HL-60 (cell line): ENCODE results near the gene DENND1B.

Experiments
- DNase-seq, 2 experiments: peaks; one replicate each; pipeline ENCODE4 v3.0.0-alpha.2; 2010 to 2020; ENCODE audit warnings: low read depth in 1 of 2, low spot score in 1 of 2
- H3K27ac ChIP-seq: fragments of 250-450 bp; sonication (Bioruptor Pico); replicated peaks from 2 replicates; pipeline ENCODE4 v1.5.1; 2020; ENCODE audit warnings: mild to moderate bottlenecking, moderate library complexity
- H3K27me3 ChIP-seq: fragments of 250-450 bp; sonication (Bioruptor Pico); 2 replicates; pipeline ENCODE4 v1.5.1; 2021; ENCODE audit warnings: mild to moderate bottlenecking, moderate library complexity; ENCODE audit not compliant: insufficient read depth, poor library complexity, severe bottlenecking
- H3K4me3 ChIP-seq: replicated peaks from 2 replicates; pipeline ENCODE4 v1.5.1; 2011; ENCODE audit warnings: mild to moderate bottlenecking, control low read depth, low read length; ENCODE audit not compliant: insufficient read depth
- GABPA ChIP-seq: IDR thresholded peaks from 2 replicates; pipeline ENCODE4 v1.6.1; 2012; ENCODE audit warnings: low read depth
- POLR2AphosphoS5 ChIP-seq: IDR thresholded peaks from 2 replicates; pipeline ENCODE4 v1.6.1; 2012; ENCODE audit warnings: low read depth
- SPI1 ChIP-seq: IDR thresholded peaks from 2 replicates; pipeline ENCODE4 v1.6.1; 2012; ENCODE audit warnings: low read depth, mild to moderate bottlenecking, borderline replicate concordance
- TF ChIP-seq, protein P1 (sequence below): IDR thresholded peaks from 2 replicates; pipeline ENCODE4 v1.6.1; 2012; ENCODE audit warnings: low read depth; ENCODE audit not compliant: insufficient replicate concordance
- TF ChIP-seq, protein P2 (sequence below): IDR thresholded peaks from one replicate; pipeline ENCODE4 v1.5.1; 2011; ENCODE audit warnings: low read length, control low read depth, inconsistent platforms; ENCODE audit not compliant: insufficient read depth

DENND1B gene

GRCh38 chr1:197740992-197741391 is 34.3 kb downstream of the DENND1B start:
- Histone ChIP-seq H3K27ac (no peak overlapping the region), H3K4me3 (no peak overlapping the region), H3K27me3 (no peaks in the 10 kb centered on the region)
- TF ChIP-seq, protein P1, sequence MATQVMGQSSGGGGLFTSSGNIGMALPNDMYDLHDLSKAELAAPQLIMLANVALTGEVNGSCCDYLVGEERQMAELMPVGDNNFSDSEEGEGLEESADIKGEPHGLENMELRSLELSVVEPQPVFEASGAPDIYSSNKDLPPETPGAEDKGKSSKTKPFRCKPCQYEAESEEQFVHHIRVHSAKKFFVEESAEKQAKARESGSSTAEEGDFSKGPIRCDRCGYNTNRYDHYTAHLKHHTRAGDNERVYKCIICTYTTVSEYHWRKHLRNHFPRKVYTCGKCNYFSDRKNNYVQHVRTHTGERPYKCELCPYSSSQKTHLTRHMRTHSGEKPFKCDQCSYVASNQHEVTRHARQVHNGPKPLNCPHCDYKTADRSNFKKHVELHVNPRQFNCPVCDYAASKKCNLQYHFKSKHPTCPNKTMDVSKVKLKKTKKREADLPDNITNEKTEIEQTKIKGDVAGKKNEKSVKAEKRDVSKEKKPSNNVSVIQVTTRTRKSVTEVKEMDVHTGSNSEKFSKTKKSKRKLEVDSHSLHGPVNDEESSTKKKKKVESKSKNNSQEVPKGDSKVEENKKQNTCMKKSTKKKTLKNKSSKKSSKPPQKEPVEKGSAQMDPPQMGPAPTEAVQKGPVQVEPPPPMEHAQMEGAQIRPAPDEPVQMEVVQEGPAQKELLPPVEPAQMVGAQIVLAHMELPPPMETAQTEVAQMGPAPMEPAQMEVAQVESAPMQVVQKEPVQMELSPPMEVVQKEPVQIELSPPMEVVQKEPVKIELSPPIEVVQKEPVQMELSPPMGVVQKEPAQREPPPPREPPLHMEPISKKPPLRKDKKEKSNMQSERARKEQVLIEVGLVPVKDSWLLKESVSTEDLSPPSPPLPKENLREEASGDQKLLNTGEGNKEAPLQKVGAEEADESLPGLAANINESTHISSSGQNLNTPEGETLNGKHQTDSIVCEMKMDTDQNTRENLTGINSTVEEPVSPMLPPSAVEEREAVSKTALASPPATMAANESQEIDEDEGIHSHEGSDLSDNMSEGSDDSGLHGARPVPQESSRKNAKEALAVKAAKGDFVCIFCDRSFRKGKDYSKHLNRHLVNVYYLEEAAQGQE: no peak
- TF ChIP-seq SPI1 (no peak), GABPA (no peak), POLR2AphosphoS5 (no peak)
- TF ChIP-seq, protein P2, sequence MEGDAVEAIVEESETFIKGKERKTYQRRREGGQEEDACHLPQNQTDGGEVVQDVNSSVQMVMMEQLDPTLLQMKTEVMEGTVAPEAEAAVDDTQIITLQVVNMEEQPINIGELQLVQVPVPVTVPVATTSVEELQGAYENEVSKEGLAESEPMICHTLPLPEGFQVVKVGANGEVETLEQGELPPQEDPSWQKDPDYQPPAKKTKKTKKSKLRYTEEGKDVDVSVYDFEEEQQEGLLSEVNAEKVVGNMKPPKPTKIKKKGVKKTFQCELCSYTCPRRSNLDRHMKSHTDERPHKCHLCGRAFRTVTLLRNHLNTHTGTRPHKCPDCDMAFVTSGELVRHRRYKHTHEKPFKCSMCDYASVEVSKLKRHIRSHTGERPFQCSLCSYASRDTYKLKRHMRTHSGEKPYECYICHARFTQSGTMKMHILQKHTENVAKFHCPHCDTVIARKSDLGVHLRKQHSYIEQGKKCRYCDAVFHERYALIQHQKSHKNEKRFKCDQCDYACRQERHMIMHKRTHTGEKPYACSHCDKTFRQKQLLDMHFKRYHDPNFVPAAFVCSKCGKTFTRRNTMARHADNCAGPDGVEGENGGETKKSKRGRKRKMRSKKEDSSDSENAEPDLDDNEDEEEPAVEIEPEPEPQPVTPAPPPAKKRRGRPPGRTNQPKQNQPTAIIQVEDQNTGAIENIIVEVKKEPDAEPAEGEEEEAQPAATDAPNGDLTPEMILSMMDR: no peak
- DNase-seq: no peak

GRCh38 chr1:197738927-197739326 is 36.4 kb downstream of the DENND1B start:
- no peak for DNase-seq
- TF ChIP-seq, protein P1: no peak
- no peak for TF ChIP-seq SPI1
- TF ChIP-seq, protein P2: no peak
- TF ChIP-seq POLR2AphosphoS5: no peak
- no peak for TF ChIP-seq GABPA
- Histone ChIP-seq H3K27me3 (no peaks in the 10 kb centered on the region), H3K27ac (no peak overlapping the region), H3K4me3 (no peak overlapping the region)

GRCh38 chr1:197737916-197738315 is 37.4 kb downstream of the DENND1B start:
- no peaks in the 10 kb centered on the region for H3K27me3 ChIP-seq
- TF ChIP-seq GABPA (no peak), POLR2AphosphoS5 (no peak), SPI1 (no peak)
- TF ChIP-seq, protein P2: no peak
- TF ChIP-seq, protein P1: no peak
- H3K27ac ChIP-seq: no peak overlapping the region
- H3K4me3 ChIP-seq: no peak overlapping the region
- no peak for DNase-seq
